H1 (cell line): ENCODE data around the gene CCL1. TPM values are rescaled to one million over a fixed set of nuclear protein-coding genes. Genes with fewer than 3 reads are reported as not detected.

Source experiments
- CREB1 ChIP-seq: IDR thresholded peaks from 2 replicates; pipeline ENCODE4 v1.6.1; 2012; ENCODE audit warnings: inconsistent platforms
- KDM1A ChIP-seq: fragments of 200-600, 300-600 bp; sonication (generic); IDR thresholded peaks from 2 replicates; pipeline ENCODE4 v1.7.1; 2016; ENCODE audit warnings: mild to moderate bottlenecking, low read length, borderline replicate concordance
- MAX ChIP-seq: IDR thresholded peaks from 2 replicates; pipeline ENCODE4 v1.6.1; 2012; ENCODE audit warnings: inconsistent platforms
- NANOG ChIP-seq: IDR thresholded peaks from 2 replicates; pipeline ENCODE4 v1.6.1; 2011; ENCODE audit warnings: low read length, low read depth, mild to moderate bottlenecking, inconsistent platforms; ENCODE audit not compliant: insufficient read depth, poor library complexity, severe bottlenecking
- SP4 ChIP-seq: IDR thresholded peaks from 2 replicates; pipeline ENCODE4 v1.6.1; 2012; ENCODE audit warnings: low read length, inconsistent platforms
- TAF1 ChIP-seq: IDR thresholded peaks from 2 replicates; pipeline ENCODE4 v1.6.1; 2011; ENCODE audit warnings: mild to moderate bottlenecking, low read depth, low read length
- polyA plus RNA-seq, 7 experiments: library from polyadenylated mRNA; depleted of rRNA in 3 of 7; stranded (reverse) in 5 of 7; unstranded in 2 of 7; fragments of >200 nt in 5 of 7; fragments of 200-250 nt in 2 of 7; gene quantifications; 1 replicate in 5 of 7; 2 replicates in 1 of 7; 4 replicates in 1 of 7; pipeline versions ENCODE4 v1.2.1 to v1.2.3, GENCODE V29; 2011 to 2013; ENCODE audit warnings: missing spikeins in 2 of 7, mixed read lengths in 2 of 7
- total RNA-seq: library from RNA; stranded (reverse); fragmentation: NEBNext Ultra II Directional; extraction: Animal tissue kit (Norgen Biotek cat#: 25700); gene quantifications from 2 replicates; pipeline ENCODE4 v1.2.1, GENCODE V29; 2021
- TF ChIP-seq, protein P1 (sequence below): IDR thresholded peaks from 2 replicates; pipeline ENCODE4 v1.6.1; 2012; ENCODE audit warnings: low read length, inconsistent platforms

CCL1 gene
- total and polyA plus RNA-seq, 2 of the 8 experiments (the other 6 are each of a cell fraction or from before 2014, with no cell fraction given) = not detected

GRCh38 chr17:34399725-34400124, 36.7 kb upstream of the CCL1 start (continued):
- TF ChIP-seq KDM1A (no peak), CREB1 (no peak), SP4 (no peak), TAF1 (no peak), NANOG (no peak), MAX (no peak)
- TF ChIP-seq, protein P1, sequence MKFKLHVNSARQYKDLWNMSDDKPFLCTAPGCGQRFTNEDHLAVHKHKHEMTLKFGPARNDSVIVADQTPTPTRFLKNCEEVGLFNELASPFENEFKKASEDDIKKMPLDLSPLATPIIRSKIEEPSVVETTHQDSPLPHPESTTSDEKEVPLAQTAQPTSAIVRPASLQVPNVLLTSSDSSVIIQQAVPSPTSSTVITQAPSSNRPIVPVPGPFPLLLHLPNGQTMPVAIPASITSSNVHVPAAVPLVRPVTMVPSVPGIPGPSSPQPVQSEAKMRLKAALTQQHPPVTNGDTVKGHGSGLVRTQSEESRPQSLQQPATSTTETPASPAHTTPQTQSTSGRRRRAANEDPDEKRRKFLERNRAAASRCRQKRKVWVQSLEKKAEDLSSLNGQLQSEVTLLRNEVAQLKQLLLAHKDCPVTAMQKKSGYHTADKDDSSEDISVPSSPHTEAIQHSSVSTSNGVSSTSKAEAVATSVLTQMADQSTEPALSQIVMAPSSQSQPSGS = no peak
